ENCODE data around the gene CTXND2. TPM values are rescaled to one million over a fixed set of nuclear protein-coding genes. Genes with fewer than 3 reads are reported as not detected.
"Not testable (repeated sequence)": the region's sequence is repeated elsewhere in the genome, so short reads cannot be mapped to it uniquely, and the experiment has no call there.

The CTXND2 gene
- total RNA-seq, 1 donor, result not detected

GRCh38 chr1:150863724-150864123, 23.2 kb upstream of the CTXND2 start:
- H3K9me3 ChIP-seq (ENCODE audit: low read depth, low read length), result no peaks in the 10 kb centered on the region
- peaks cover 49% of the 10 kb centered on the region for H4K20me1 ChIP-seq (ENCODE audit: insufficient read depth, low read length)

GRCh38 chr1:150864200-150864599, 22.7 kb upstream of the CTXND2 start:
- not testable (repeated sequence) for H3K27me3 ChIP-seq (ENCODE audit: insufficient read depth, low read length); H2AFZ ChIP-seq (ENCODE audit: low read length); H3K27ac ChIP-seq (ENCODE audit: low read depth, low read length); H3K4me2 ChIP-seq (ENCODE audit: insufficient read depth, low read length); H3K9me3 ChIP-seq (ENCODE audit: low read depth, low read length); DNase-seq (ENCODE audit: insufficient read length, low spot score, missing footprints); H3K4me3 ChIP-seq (ENCODE audit: insufficient read depth, low read length); H3K4me1 ChIP-seq (ENCODE audit: insufficient read depth, low read length)
- H4K20me1 ChIP-seq (ENCODE audit: insufficient read depth, low read length), result peaks cover 52% of the 10 kb centered on the region
- peaks cover 14% of the 10 kb centered on the region for H3K36me3 ChIP-seq (ENCODE audit: insufficient read depth, low read length)
- peaks cover 93% of the 10 kb centered on the region for H3K79me2 ChIP-seq (ENCODE audit: insufficient read depth, low read length)

More at GRCh38 chr1:150863724-150864123, 23.2 kb upstream of the CTXND2 start:
- Histone ChIP-seq H2AFZ (ENCODE audit: low read length) (no peak overlapping the region), H3K36me3 (ENCODE audit: insufficient read depth, low read length) (peaks cover 14% of the 10 kb centered on the region), H3K4me1 (ENCODE audit: insufficient read depth, low read length) (no peaks in the 10 kb centered on the region), H3K27ac (ENCODE audit: low read depth, low read length) (no peak overlapping the region), H3K4me3 (ENCODE audit: insufficient read depth, low read length) (no peak overlapping the region), H3K79me2 (ENCODE audit: insufficient read depth, low read length) (peaks cover 91% of the 10 kb centered on the region), H3K4me2 (ENCODE audit: insufficient read depth, low read length) (no peak overlapping the region), H3K27me3 (ENCODE audit: insufficient read depth, low read length) (no peaks in the 10 kb centered on the region)
- TF ChIP-seq, protein P1, sequence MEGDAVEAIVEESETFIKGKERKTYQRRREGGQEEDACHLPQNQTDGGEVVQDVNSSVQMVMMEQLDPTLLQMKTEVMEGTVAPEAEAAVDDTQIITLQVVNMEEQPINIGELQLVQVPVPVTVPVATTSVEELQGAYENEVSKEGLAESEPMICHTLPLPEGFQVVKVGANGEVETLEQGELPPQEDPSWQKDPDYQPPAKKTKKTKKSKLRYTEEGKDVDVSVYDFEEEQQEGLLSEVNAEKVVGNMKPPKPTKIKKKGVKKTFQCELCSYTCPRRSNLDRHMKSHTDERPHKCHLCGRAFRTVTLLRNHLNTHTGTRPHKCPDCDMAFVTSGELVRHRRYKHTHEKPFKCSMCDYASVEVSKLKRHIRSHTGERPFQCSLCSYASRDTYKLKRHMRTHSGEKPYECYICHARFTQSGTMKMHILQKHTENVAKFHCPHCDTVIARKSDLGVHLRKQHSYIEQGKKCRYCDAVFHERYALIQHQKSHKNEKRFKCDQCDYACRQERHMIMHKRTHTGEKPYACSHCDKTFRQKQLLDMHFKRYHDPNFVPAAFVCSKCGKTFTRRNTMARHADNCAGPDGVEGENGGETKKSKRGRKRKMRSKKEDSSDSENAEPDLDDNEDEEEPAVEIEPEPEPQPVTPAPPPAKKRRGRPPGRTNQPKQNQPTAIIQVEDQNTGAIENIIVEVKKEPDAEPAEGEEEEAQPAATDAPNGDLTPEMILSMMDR (IDR thresholded peaks at IDR 0.05; ENCODE audit: extremely low read depth, low read depth, low read length), result no peak
- no peak for DNase-seq (ENCODE audit: insufficient read length, low spot score, missing footprints)

GRCh38 chr1:150869683-150870082, 17.3 kb upstream of the CTXND2 start:
- Histone ChIP-seq H4K20me1 (ENCODE audit: insufficient read depth, low read length) (peaks cover 54% of the 10 kb centered on the region), H3K4me3 (ENCODE audit: insufficient read depth, low read length) (no peak overlapping the region), H2AFZ (ENCODE audit: low read length) (no peak overlapping the region), H3K4me1 (ENCODE audit: insufficient read depth, low read length) (peaks cover 7% of the 10 kb centered on the region), H3K79me2 (ENCODE audit: insufficient read depth, low read length) (peaks cover 95% of the 10 kb centered on the region), H3K9me3 (ENCODE audit: low read depth, low read length) (no peaks in the 10 kb centered on the region), H3K4me2 (ENCODE audit: insufficient read depth, low read length) (no peak overlapping the region), H3K36me3 (ENCODE audit: insufficient read depth, low read length) (peaks cover 23% of the 10 kb centered on the region), H3K27ac (ENCODE audit: low read depth, low read length) (no peak overlapping the region), H3K27me3 (ENCODE audit: insufficient read depth, low read length) (no peaks in the 10 kb centered on the region)
- TF ChIP-seq, protein P1 (IDR thresholded peaks at IDR 0.05; ENCODE audit: extremely low read depth, low read depth, low read length), result no peak
- no peak for DNase-seq (ENCODE audit: insufficient read length, low spot score, missing footprints)

- Histone ChIP-seq H2AFZ (ENCODE audit: low read length) (no peak overlapping the region), H3K4me1 (ENCODE audit: insufficient read depth, low read length) (peaks cover 10% of the 10 kb centered on the region), H3K27me3 (ENCODE audit: insufficient read depth, low read length) (no peaks in the 10 kb centered on the region), H3K4me2 (ENCODE audit: insufficient read depth, low read length) (no peak overlapping the region), H4K20me1 (ENCODE audit: insufficient read depth, low read length) (peaks cover 39% of the 10 kb centered on the region), H3K79me2 (ENCODE audit: insufficient read depth, low read length) (peaks cover 84% of the 10 kb centered on the region), H3K36me3 (ENCODE audit: insufficient read depth, low read length) (peaks cover 17% of the 10 kb centered on the region), H3K9me3 (ENCODE audit: low read depth, low read length) (no peaks in the 10 kb centered on the region), H3K4me3 (ENCODE audit: insufficient read depth, low read length) (no peak overlapping the region), H3K27ac (ENCODE audit: low read depth, low read length) (no peak overlapping the region)
- DNase-seq (ENCODE audit: insufficient read length, low spot score, missing footprints), result no peak
- TF ChIP-seq, protein P1 (IDR thresholded peaks at IDR 0.05; ENCODE audit: extremely low read depth, low read depth, low read length), result no peak
These were observed 14.4 kb upstream of the CTXND2 start for GRCh38 chr1:150872572-150872971.

All from osteoblast (primary cell).